MG63 (cell line): ENCODE measurements around the gene MAP3K14. TPM values are rescaled to one million over a fixed set of nuclear protein-coding genes. Genes with fewer than 3 reads are reported as not detected.
A peak's percentile ranks its signal among the peaks of the same experiment; 100 is the strongest.

Source experiments
- DNase-seq: peaks from one replicate; pipeline ENCODE4 v3.0.0-alpha.2; 2020
- H3K27me3 ChIP-seq: fragments of 250-450 bp; sonication (Bioruptor Pico); 2 replicates; pipeline ENCODE4 v1.5.1; 2020; ENCODE audit warnings: mild to moderate bottlenecking, moderate library complexity
- H3K36me3 ChIP-seq: fragments of 250-450 bp; sonication (Bioruptor Pico); 2 replicates; pipeline ENCODE4 v1.5.1; 2020; ENCODE audit warnings: mild to moderate bottlenecking, moderate library complexity
- H3K4me3 ChIP-seq: fragments of 250-450 bp; sonication (Bioruptor Pico); 2 replicates; pipeline ENCODE4 v1.5.1; 2020; ENCODE audit warnings: mild to moderate bottlenecking, moderate library complexity
- H3K9me3 ChIP-seq: fragments of 250-450 bp; sonication (Bioruptor Pico); 2 replicates; pipeline ENCODE4 v1.5.1; 2020; ENCODE audit warnings: mild to moderate bottlenecking, moderate library complexity
- total RNA-seq: library from RNA; depleted of rRNA; stranded (reverse); fragments of >200 nt; shearing (Covaris generic); gene quantifications from 2 replicates; pipeline ENCODE4 v1.2.3, GENCODE V29; 2014; ENCODE audit warnings: low replicate concordance

The MAP3K14 gene
- total RNA-seq, 1 experiment from 2014 or later = 13.4 TPM

- Histone ChIP-seq H3K36me3 (no peaks in the 10 kb centered on the region), H3K9me3 (0 out of 2 replicates have a peak, but pooled peaks cover 2% of the 10 kb centered on the region), H3K4me3 (no peak overlapping the region), H3K27me3 (no peaks in the 10 kb centered on the region)
- DNase-seq = no peak
Observed at GRCh38 chr17:45244725-45245656, 71.8 kb downstream of the MAP3K14 start.

GRCh38 chr17:45243750-45244149 lies 73.1 kb downstream of the MAP3K14 start:
- H3K4me3 ChIP-seq = no peak overlapping the region

GRCh38 chr17:45242029-45242414 lies 74.8 kb downstream of the MAP3K14 start:
- H3K4me3 ChIP-seq = no peak overlapping the region
- H3K9me3 ChIP-seq = no peaks in the 10 kb centered on the region
- DNase-seq = no peak
- H3K27me3 ChIP-seq = no peaks in the 10 kb centered on the region
- H3K36me3 ChIP-seq = no peaks in the 10 kb centered on the region

More at GRCh38 chr17:45243750-45244149, 73.1 kb downstream of the MAP3K14 start:
- DNase-seq = no peak
- Histone ChIP-seq H3K36me3 (no peaks in the 10 kb centered on the region), H3K9me3 (no peaks in the 10 kb centered on the region), H3K27me3 (no peaks in the 10 kb centered on the region)

- Histone ChIP-seq H3K36me3 (no peaks in the 10 kb centered on the region), H3K27me3 (no peaks in the 10 kb centered on the region), H3K4me3 (no peak overlapping the region), H3K9me3 (no peaks in the 10 kb centered on the region)
- no peak for DNase-seq
Observed at GRCh38 chr17:45241328-45242028, 75.3 kb downstream of the MAP3K14 start.

GRCh38 chr17:45240905-45241327 lies 75.9 kb downstream of the MAP3K14 start:
- H3K36me3 ChIP-seq = no peaks in the 10 kb centered on the region
- H3K4me3 ChIP-seq = no peak overlapping the region
- no peak for DNase-seq

GRCh38 chr17:45238155-45238774 lies 78.6 kb downstream of the MAP3K14 start:
- no peak overlapping the region for H3K4me3 ChIP-seq
- H3K27me3 ChIP-seq = no peaks in the 10 kb centered on the region
- no peaks in the 10 kb centered on the region for H3K9me3 ChIP-seq
- no peaks in the 10 kb centered on the region for H3K36me3 ChIP-seq
- DNase-seq = no peak

More at GRCh38 chr17:45240905-45241327, 75.9 kb downstream of the MAP3K14 start:
- H3K27me3 ChIP-seq = no peaks in the 10 kb centered on the region
- no peaks in the 10 kb centered on the region for H3K9me3 ChIP-seq

GRCh38 chr17:45237686-45238085 lies 79.1 kb downstream of the MAP3K14 start:
- H3K9me3 ChIP-seq = no peaks in the 10 kb centered on the region
- H3K36me3 ChIP-seq = no peaks in the 10 kb centered on the region
- H3K27me3 ChIP-seq = no peaks in the 10 kb centered on the region
- H3K4me3 ChIP-seq = no peak overlapping the region
- no peak for DNase-seq

- DNase-seq = no peak
- no peak overlapping the region for H3K4me3 ChIP-seq
- H3K36me3 ChIP-seq = no peaks in the 10 kb centered on the region
- H3K9me3 ChIP-seq = no peaks in the 10 kb centered on the region
- H3K27me3 ChIP-seq = no peaks in the 10 kb centered on the region
Observed at GRCh38 chr17:45236282-45236606, 80.6 kb downstream of the MAP3K14 start.

GRCh38 chr17:45235416-45236281 lies 81.2 kb downstream of the MAP3K14 start:
- Histone ChIP-seq H3K9me3 (no peaks in the 10 kb centered on the region), H3K27me3 (no peaks in the 10 kb centered on the region), H3K36me3 (no peaks in the 10 kb centered on the region), H3K4me3 (no peak overlapping the region)
- DNase-seq = peak; percentile 56

GRCh38 chr17:45234641-45235415 lies 82.0 kb downstream of the MAP3K14 start:
- no peak for DNase-seq
- no peaks in the 10 kb centered on the region for H3K27me3 ChIP-seq
- no peak overlapping the region for H3K4me3 ChIP-seq
- no peaks in the 10 kb centered on the region for H3K36me3 ChIP-seq
- H3K9me3 ChIP-seq = no peaks in the 10 kb centered on the region

- Histone ChIP-seq H3K27me3 (no peaks in the 10 kb centered on the region), H3K4me3 (no peak overlapping the region), H3K9me3 (no peaks in the 10 kb centered on the region), H3K36me3 (no peaks in the 10 kb centered on the region)
- DNase-seq = no peak
Observed at GRCh38 chr17:45233423-45233924, 83.3 kb downstream of the MAP3K14 start.

- H3K9me3 ChIP-seq = no peaks in the 10 kb centered on the region
- DNase-seq = no peak
- no peaks in the 10 kb centered on the region for H3K27me3 ChIP-seq
- no peak overlapping the region for H3K4me3 ChIP-seq
- no peaks in the 10 kb centered on the region for H3K36me3 ChIP-seq
Observed at GRCh38 chr17:45232514-45233422, 84.1 kb downstream of the MAP3K14 start.

- Histone ChIP-seq H3K9me3 (no peaks in the 10 kb centered on the region), H3K27me3 (no peaks in the 10 kb centered on the region), H3K4me3 (no peak overlapping the region), H3K36me3 (no peaks in the 10 kb centered on the region)
- DNase-seq = peak; percentile 34
Observed at GRCh38 chr17:45231481-45232116, 85.2 kb downstream of the MAP3K14 start.

GRCh38 chr17:45230787-45231480 lies 85.9 kb downstream of the MAP3K14 start:
- no peaks in the 10 kb centered on the region for H3K36me3 ChIP-seq
- no peaks in the 10 kb centered on the region for H3K27me3 ChIP-seq
- H3K9me3 ChIP-seq = no peaks in the 10 kb centered on the region
- peak; percentile 70 for DNase-seq
- H3K4me3 ChIP-seq = no peak overlapping the region
